ENCODE data around the gene PKNOX1.

DNA sequence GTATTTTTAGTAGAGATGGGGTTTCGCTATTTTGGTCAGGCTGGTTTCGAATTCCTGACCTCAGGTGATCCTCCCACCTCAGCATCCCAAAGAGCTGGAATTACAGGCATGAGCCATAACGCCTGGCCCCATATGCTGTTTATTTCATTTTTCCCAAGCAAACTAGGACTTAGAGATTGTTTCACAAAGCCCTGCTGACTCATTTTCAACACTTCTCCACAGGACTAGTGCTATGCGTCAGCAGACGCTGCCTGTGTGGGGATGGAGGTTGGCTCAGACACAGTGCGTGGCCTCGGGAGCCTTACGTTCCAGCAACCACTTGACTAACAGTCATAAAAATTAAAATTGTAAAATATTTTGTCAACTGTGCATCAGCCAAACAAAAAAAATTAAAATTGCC lies 22.7 kb downstream of the PKNOX1 start:
- no peak for TF ChIP-seq POLR2A (IDR thresholded peaks at IDR 0.05)
- TF ChIP-seq, protein P1, sequence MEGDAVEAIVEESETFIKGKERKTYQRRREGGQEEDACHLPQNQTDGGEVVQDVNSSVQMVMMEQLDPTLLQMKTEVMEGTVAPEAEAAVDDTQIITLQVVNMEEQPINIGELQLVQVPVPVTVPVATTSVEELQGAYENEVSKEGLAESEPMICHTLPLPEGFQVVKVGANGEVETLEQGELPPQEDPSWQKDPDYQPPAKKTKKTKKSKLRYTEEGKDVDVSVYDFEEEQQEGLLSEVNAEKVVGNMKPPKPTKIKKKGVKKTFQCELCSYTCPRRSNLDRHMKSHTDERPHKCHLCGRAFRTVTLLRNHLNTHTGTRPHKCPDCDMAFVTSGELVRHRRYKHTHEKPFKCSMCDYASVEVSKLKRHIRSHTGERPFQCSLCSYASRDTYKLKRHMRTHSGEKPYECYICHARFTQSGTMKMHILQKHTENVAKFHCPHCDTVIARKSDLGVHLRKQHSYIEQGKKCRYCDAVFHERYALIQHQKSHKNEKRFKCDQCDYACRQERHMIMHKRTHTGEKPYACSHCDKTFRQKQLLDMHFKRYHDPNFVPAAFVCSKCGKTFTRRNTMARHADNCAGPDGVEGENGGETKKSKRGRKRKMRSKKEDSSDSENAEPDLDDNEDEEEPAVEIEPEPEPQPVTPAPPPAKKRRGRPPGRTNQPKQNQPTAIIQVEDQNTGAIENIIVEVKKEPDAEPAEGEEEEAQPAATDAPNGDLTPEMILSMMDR (IDR thresholded peaks at IDR 0.05), result no peak
